H1 (cell line): ENCODE measurements around the gene GNB1.

Experiments used
- ASH2L ChIP-seq: fragments of 200-600, 300-600 bp; sonication (generic); IDR thresholded peaks from one replicate; pipeline ENCODE4 v1.7.1; 2017; ENCODE audit warnings: low read length
- ATF3 ChIP-seq: IDR thresholded peaks from 2 replicates; pipeline ENCODE4 v1.6.1; 2011; ENCODE audit warnings: low read depth, mild to moderate bottlenecking, low read length; ENCODE audit not compliant: insufficient read depth
- BRCA1 ChIP-seq: IDR thresholded peaks from 2 replicates; pipeline ENCODE4 v1.6.1; 2012; ENCODE audit warnings: low read depth, low read length, improper control_type of control experiment
- CTCF ChIP-seq, 3 experiments: IDR thresholded peaks; 1 replicate in 2 of 3; 2 replicates in 1 of 3; pipeline versions ENCODE4 v1.5.1 to v1.6.1; 2011; ENCODE audit warnings: low read length in 3 of 3, mild to moderate bottlenecking in 3 of 3, inconsistent platforms in 2 of 3, low read depth in 1 of 3, moderate library complexity in 1 of 3; ENCODE audit not compliant: insufficient read depth in 1 of 3; ENCODE audit errors: control extremely low read depth in 1 of 3
- HDAC6 ChIP-seq: IDR thresholded peaks from one replicate; pipeline ENCODE4 v1.7.1; 2012; ENCODE audit warnings: low read depth, mild to moderate bottlenecking, inconsistent platforms, low read length, moderate library complexity
- KDM5A ChIP-seq: fragments of 200-600 bp; IDR thresholded peaks from 2 replicates; pipeline ENCODE4 v1.7.1; 2012; ENCODE audit warnings: mild to moderate bottlenecking, low read length, inconsistent platforms, mixed read lengths
- MAX ChIP-seq: IDR thresholded peaks from 2 replicates; pipeline ENCODE4 v1.6.1; 2012; ENCODE audit warnings: inconsistent platforms
- POLR2A ChIP-seq, 2 experiments: IDR thresholded peaks; 1 replicate in 1 of 2; 2 replicates in 1 of 2; pipeline ENCODE4 v1.6.1; 2011; ENCODE audit warnings: low read depth in 2 of 2, low read length in 2 of 2, mild to moderate bottlenecking in 2 of 2; ENCODE audit errors: control extremely low read depth in 1 of 2
- POLR2AphosphoS5 ChIP-seq: IDR thresholded peaks from 2 replicates; pipeline ENCODE4 v1.6.1; 2011; ENCODE audit warnings: low read depth, low read length
- RAD21 ChIP-seq, 2 experiments: IDR thresholded peaks in 1 of 2; conservative IDR thresholded peaks in 1 of 2; 2 replicates each; pipeline ENCODE4 v1.6.1; 2011; ENCODE audit warnings: low read depth in 2 of 2, low read length in 2 of 2, improper control_type of control experiment in 1 of 2, inconsistent platforms in 1 of 2, mild to moderate bottlenecking in 1 of 2, moderate library complexity in 1 of 2
- SIN3A ChIP-seq, 2 experiments: IDR thresholded peaks in 1 of 2; conservative IDR thresholded peaks in 1 of 2; 2 replicates each; pipeline ENCODE4 v1.6.1; 2011 to 2012; ENCODE audit warnings: low read length in 2 of 2, improper control_type of control experiment in 1 of 2, low read depth in 1 of 2, mild to moderate bottlenecking in 1 of 2
- TAF1 ChIP-seq: IDR thresholded peaks from 2 replicates; pipeline ENCODE4 v1.6.1; 2011; ENCODE audit warnings: mild to moderate bottlenecking, low read depth, low read length
- TEAD4 ChIP-seq: IDR thresholded peaks from 2 replicates; pipeline ENCODE4 v1.6.1; 2012; ENCODE audit warnings: low read depth, low read length, inconsistent platforms, mixed read lengths

GRCh38 chr1:1918901-1919303 is 28.0 kb upstream of the GNB1 start, which contains the start of gene TMEM52:
- TF ChIP-seq CTCF (IDR thresholded peaks at IDR 0.05; ENCODE audit: control extremely low read depth in 1 of 3, insufficient read depth in 1 of 3, low read depth in 1 of 3, low read length in 3 of 3) (no peak), SIN3A (conservative IDR thresholded peaks at IDR 0.05 in 1 of 2, IDR thresholded peaks at IDR 0.05 in 1 of 2; ENCODE audit: low read depth in 1 of 2, low read length in 2 of 2) (0 out of 4 replicates have a peak, but pooled peaks have one; percentile 19 to 52), MAX (peak; percentile 76; the same call in 1 of the 2 replicates), TEAD4 (no peak), ASH2L (no peak), TAF1 (peak; percentile 77), BRCA1 (no peak), POLR2AphosphoS5 (no peak; the same call in 1 of the 2 replicates), RAD21 (IDR thresholded peaks at IDR 0.05 in 1 of 2, conservative IDR thresholded peaks at IDR 0.05 in 1 of 2; ENCODE audit: low read depth in 2 of 2, low read length in 2 of 2) (no peak), KDM5A (no peak), POLR2A (IDR thresholded peaks at IDR 0.05; ENCODE audit: control extremely low read depth in 1 of 2, low read depth in 2 of 2, low read length in 2 of 2) (peak in 1 of 2 experiments; percentile 84; a peak in 2 of 3 replicates), ATF3 (no peak), HDAC6 (no peak)
